GM12865 (cell line): ENCODE measurements around the gene ADAM33.

Experiments
- DNase-seq: peaks from one replicate; pipeline ENCODE4 v3.0.0; 2010; ENCODE audit warnings: low read depth
- H3K4me3 ChIP-seq: 2 replicates; pipeline ENCODE4 v1.5.1; 2011; ENCODE audit warnings: mild to moderate bottlenecking, low read depth, low read length, control low read depth
- TF ChIP-seq, protein P1 (sequence below): IDR thresholded peaks from 2 replicates; pipeline ENCODE4 v1.5.1; 2011; ENCODE audit warnings: low read length, control low read depth, low read depth, inconsistent platforms; ENCODE audit not compliant: insufficient read depth; ENCODE audit errors: missing control alignments

Gene ADAM33

DNA sequence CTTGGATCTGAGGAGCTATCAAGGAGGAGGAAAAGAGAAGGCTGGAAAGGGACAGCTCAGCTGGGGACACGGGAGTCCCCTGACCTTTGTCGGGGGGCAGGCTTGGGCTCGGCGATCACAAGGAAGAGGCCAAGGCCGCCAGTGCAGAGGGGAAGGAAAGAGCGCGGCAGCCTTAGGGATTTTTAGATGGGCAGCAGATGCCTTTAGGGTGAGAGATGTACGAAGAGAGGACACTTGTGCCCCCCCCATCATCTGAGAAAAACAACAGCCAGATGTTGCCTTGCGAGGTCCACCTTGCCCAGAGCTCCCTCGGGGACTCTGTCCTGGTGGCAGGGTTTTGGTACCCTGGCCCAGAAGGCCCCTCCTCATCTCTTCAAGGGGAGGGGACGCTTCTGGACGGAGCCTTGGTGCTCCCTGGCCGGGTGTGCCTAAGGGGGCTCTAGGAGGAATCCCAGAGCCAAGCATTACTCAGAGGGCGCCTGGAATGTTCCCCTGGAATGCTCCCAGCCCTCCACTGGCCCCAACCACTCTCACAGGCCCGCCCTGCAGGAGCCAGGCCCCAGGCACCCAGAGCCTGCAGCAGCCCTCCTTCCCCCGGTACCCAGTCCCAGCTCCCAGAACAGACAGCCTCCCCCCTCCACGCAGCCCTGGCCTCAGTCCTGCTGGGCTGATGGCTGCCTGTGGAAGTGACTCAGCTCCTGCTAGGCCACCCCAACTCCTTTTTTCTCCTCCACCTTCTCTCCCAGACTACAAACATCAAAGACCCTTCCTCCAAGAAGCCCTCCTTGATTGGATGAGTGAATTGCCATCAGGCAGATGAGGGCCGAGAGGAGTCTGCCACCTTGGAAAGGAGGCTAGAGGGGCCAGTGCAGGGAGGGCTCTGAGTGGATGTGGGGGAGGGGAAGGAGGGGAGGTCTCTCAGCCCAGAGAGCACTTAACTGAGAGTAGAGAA, 1.8 kb downstream of the ADAM33 start:
- no peak overlapping the region for H3K4me3 ChIP-seq
- TF ChIP-seq, protein P1, sequence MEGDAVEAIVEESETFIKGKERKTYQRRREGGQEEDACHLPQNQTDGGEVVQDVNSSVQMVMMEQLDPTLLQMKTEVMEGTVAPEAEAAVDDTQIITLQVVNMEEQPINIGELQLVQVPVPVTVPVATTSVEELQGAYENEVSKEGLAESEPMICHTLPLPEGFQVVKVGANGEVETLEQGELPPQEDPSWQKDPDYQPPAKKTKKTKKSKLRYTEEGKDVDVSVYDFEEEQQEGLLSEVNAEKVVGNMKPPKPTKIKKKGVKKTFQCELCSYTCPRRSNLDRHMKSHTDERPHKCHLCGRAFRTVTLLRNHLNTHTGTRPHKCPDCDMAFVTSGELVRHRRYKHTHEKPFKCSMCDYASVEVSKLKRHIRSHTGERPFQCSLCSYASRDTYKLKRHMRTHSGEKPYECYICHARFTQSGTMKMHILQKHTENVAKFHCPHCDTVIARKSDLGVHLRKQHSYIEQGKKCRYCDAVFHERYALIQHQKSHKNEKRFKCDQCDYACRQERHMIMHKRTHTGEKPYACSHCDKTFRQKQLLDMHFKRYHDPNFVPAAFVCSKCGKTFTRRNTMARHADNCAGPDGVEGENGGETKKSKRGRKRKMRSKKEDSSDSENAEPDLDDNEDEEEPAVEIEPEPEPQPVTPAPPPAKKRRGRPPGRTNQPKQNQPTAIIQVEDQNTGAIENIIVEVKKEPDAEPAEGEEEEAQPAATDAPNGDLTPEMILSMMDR = no peak
- DNase-seq = no peak

DNA sequence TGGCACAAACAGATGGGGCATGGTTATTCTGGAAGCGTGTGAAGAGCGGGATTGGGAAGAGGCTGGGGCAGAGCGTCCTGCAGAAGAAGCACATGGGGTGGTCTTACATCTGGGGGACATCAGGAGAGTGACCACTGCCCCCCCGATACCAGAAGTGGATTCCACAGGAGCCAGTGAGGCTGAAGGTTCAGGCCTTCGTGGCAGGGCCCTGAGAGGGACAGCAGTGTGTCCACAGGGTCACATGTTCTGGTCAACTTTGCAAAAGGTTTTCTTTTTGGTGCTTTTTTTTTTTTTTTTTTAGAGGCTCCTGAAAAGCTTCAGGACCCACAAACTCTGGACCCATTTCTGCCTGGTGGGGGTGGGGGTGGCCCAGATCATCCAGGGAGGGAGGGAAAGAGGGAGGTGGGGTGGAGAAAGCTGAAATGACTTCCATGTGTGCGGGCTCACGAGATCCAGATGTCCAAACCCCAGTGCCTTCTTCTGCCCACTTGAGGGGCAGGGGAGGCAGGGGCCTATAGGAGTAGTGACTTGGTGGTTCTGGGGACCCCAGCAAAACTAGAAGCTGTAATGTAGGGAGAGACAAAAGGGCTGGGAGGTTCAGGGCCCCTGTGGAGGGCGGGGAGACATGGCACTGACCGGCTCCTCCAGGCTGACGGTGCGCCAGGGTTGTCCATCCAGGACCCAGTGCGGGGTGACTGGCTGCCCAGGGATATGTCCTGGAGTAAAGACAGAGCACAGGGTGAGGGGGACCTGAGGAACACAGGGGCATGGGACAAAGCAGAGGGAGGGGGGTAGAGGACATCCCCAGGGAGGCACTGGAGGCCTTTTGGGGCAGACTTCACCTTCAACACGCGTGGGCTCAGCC, 2.7 kb downstream of the ADAM33 start:
- TF ChIP-seq, protein P1 = no peak
- no peak overlapping the region for H3K4me3 ChIP-seq
- no peak for DNase-seq

DNA sequence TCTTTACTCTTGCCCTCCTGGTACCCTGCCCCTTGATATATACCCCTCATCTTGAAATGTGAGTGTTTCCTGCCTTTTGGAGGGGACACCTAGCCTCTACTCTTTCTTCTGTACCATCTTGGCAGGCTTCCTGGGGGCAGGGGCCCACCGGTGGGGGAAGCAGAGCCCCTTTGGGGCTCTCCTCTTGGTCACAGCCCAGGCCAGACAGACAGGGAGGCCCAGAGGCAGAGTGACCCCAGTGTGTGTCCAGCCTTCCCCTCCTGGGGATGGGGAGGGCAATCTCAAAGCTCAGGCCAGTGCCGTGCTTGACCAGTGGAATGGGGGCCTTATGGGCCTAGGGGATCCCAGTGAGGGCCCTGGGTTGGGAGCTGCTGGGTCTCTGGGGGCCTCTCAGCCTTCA, 3.6 kb downstream of the ADAM33 start:
- TF ChIP-seq, protein P1 = no peak
- no peak for DNase-seq
- H3K4me3 ChIP-seq = no peak overlapping the region

DNA sequence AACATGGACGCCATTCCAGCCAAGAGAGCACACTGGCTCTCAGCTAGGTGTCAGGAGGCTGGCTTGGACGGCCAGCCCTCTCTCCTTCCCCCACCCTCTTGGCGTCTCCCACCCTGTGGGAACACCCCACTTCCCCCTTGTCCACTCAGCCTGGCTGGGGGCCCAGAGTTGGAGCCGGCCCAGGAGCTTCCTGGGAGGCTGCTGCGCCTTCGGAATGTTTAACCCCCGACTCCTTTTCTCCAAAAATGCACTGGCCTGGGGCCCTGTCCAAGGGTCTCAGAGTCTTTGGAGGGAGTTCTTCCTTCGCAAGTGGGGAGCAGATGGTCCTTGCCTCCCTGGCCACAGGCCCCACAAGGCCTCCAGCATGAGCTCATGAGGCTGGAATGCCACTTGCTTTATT, 4.1 kb downstream of the ADAM33 start:
- no peak overlapping the region for H3K4me3 ChIP-seq
- no peak for DNase-seq
- TF ChIP-seq, protein P1 = no peak

- no peak overlapping the region for H3K4me3 ChIP-seq
- TF ChIP-seq, protein P1 = no peak
- DNase-seq = no peak
Observed at GRCh38 chr20:3674995-3675900, 6.6 kb downstream of the ADAM33 start.

- H3K4me3 ChIP-seq = no peak overlapping the region
- TF ChIP-seq, protein P1 = no peak
- no peak for DNase-seq
Observed at GRCh38 chr20:3674447-3674846, 7.4 kb downstream of the ADAM33 start.
